Aorta (tissue), 4 donors: Measurements from ENCODE around the gene TRAF5. TPM values are rescaled to one million over a fixed set of nuclear protein-coding genes. Genes with fewer than 3 reads are reported as not detected.

Experiments
- polyA plus RNA-seq, 2 donors: library from polyadenylated mRNA; stranded (reverse); fragments of 200-250 nt; gene quantifications; one replicate each; pipeline ENCODE4 v1.2.3, GENCODE V29; 2013
- total RNA-seq, 2 donors: library from RNA; stranded (reverse); fragmentation: NEBNext Ultra II Directional; extraction: Animal tissue kit (Norgen Biotek cat#: 25700); gene quantifications; one replicate each; pipeline ENCODE4 v1.2.1, GENCODE V29; 2021
- donor health status: healthy with polysubstance abuse.
- donor health status: Bipolar disorder and iron deficiency.
- donor health status: DM: no; HTN: no; CAD: no.
- donor health status: DM: yes; HTN: yes; CAD: no.

The TRAF5 gene
- total and polyA plus RNA-seq, 4 donors = 9.0 to 59.5 (median 53.2) TPM

Other genes with a start within 250 kb of the TRAF5 start
- gene KCNH1, start 192.7 kb upstream of the TRAF5 start, total RNA-seq = under 1 TPM; 0.19 to 0.96 TPM
- under 1 TPM in 1 of 2 donors, not detected in 1; 0.03 TPM for gene KCNH1, start 192.7 kb upstream of the TRAF5 start, polyA plus RNA-seq
- gene RCOR3, start 67.5 kb upstream of the TRAF5 start, total RNA-seq = 10 to 100 TPM; 52.4 to 70.7 TPM
- gene RCOR3, start 67.5 kb upstream of the TRAF5 start, polyA plus RNA-seq = 10 to 100 TPM; 12.5 to 29.4 TPM
- not detected for gene RD3, start 165.3 kb downstream of the TRAF5 start, total RNA-seq
- not detected for gene RD3, start 165.3 kb downstream of the TRAF5 start, polyA plus RNA-seq